Hematopoietic multipotent progenitor cell (in vitro differentiated cells): ENCODE data around the gene OLFML2A. TPM values are rescaled to one million over a fixed set of nuclear protein-coding genes. Genes with fewer than 3 reads are reported as not detected.
A peak's percentile ranks its signal among the peaks of the same experiment; 100 is the strongest.

Source experiments
- DNase-seq, 3 donors: peaks; one replicate each; pipeline ENCODE4 v3.0.0-alpha.2; 2011 to 2015; ENCODE audit warnings: low read depth in 2 of 3, low spot score in 2 of 3
- total RNA-seq: library from RNA; depleted of rRNA; stranded (reverse); fragments of >200 nt; gene quantifications from one replicate; pipeline ENCODE4 v1.2.3, GENCODE V29; 2012

Gene OLFML2A
- total RNA-seq, 1 donor, result 1.9 TPM

- DNase-seq, result no peak
Measured at GRCh38 chr9:124794902-124795491, 18.1 kb downstream of the OLFML2A start.

DNA sequence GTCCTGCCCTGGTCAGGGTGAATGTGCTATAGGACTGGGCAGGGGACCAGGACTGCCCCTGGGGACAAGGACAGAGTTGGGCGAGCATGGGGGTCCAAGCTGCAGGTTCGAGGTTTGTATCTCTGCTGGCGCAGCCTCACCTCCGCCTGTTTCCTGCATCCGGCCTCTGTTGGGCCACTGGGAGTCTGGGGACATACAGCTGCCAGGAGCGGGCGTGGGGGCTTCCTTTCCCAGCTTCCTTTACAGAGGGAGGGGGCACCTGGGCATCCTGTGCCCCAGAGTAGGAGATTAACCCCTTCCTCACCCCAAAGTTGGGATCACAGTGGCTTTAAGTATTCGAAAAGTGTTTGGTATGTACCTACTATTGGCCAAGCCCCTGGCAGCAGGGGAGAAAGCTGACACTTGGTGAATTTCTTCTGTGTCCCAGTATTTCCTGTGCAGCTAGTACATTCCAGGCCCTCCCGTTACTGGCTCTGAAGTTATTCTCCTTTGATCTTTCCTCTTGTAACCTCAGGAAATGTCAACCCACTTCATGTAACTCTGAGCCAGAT, 19.0 kb downstream of the OLFML2A start:
- DNase-seq, result no peak

DNA sequence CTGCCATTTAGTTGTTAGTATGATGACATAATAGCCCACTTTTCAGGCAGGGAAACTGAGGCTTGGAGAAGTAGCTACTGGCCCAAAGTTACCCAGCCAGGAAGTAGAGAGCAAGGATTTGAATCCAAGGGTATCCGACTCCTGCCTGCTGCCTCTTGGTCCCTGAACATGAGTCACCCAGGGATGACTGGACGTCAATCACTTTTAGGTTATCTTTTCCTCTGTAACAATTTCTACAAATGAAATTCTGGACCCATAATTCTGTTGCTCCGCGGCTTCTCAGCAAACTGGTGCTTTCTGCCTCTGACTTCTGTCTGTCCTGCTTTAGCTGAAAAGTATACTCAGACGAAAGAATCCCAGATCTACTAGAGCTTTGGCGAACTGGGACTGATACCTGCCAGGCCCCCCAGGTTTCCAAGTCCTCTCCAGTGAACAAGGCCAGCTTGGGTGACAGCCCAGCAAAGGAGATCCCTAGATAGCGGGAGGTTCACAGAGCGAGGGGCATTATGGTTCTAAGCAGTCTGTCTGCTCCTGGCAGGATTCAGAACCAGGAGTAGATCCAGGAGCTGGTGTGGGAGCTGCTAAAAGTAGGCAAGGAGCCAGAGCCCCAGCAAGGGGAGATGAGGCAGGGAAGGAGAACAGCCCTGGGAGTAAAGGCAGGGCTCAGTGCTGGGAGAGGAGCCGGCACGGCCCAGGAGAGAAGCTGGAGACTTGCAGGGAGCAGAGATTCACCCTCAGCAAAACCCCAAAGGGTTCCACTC, 20.6 kb downstream of the OLFML2A start:
- DNase-seq, result no peak

DNA sequence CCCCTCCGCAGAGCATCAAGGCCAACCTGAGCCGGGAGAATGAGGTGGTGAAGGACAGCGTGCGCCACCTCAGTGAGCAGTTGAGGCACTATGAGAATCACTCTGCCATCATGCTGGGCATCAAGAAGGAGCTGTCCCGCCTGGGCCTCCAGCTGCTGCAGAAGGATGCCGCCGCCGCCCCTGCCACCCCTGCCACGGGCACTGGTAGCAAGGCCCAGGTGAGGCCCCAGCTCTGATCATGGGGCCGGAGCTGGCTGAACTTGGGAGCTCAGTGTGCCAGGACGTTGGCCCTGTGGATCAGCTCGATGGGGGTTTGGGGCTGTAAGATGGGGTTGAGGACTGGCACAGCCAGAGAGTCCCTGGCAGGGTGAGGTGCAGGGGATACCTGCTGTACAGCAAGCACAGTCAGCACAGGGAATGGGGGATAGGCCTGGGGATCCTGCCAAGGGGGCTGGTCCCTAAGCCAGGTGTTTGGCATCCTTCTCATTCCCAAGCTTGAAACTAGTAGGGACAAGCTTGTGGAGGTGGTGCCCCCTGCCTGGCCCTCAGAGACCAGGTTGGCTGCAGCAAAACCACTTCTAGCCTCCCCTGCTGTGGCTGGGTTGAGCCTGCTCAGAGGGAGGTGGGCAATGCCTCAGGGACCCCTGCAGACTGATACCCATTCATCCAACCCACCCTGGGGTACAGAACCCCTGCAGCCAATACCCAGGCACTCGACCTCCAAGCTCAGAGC, 22.5 kb downstream of the OLFML2A start:
- no peak for DNase-seq

DNA sequence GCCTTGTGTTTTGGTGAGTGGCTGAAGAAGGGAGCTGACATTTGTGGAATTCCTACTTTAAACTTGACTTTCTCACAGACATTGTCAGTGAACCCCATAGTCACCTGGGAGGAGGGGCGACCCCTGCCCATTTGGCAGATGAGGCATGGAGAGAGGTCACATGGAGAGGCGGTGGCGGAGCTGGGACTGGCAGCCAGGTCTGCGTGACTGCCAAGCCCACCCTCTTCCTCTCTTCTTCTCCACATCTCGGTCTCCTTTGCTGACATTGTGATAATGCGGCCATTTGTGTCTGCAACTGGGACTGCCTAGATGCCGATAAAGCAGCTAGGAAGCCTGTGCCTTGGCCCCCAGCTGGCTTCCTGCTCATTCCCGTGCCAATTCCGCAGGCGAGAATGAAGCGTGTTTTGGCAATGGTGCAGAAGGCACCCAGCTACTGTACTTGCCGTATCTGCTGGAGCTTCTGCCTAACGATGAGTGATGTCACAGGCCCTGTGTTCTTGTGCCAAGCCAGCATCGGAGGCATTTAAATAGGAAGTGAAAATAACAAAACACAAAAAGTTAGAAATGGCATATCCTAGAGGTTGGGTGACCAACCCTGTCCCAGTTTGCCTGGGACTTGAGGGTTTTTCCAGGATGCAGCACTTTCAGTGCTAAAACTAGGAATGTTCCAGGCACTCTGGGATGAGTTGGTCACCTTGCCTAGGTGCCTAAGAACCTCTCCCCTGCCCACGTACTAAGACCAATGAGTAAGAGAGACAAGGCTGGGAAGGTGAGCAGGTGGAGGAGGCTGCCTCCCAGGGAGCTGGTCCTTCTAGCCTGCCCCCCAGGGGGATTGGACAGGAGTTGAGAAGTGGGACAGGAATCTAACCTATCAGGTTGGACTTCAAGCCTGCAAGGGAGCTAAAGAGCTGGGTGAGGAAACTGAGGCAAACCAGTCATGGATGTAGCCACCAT, 23.6 kb downstream of the OLFML2A start:
- peak in 2 of 3 donors; percentile 49 to 74 for DNase-seq

GRCh38 chr9:124801356-124801755, 24.4 kb downstream of the OLFML2A start:
- no peak for DNase-seq

DNA sequence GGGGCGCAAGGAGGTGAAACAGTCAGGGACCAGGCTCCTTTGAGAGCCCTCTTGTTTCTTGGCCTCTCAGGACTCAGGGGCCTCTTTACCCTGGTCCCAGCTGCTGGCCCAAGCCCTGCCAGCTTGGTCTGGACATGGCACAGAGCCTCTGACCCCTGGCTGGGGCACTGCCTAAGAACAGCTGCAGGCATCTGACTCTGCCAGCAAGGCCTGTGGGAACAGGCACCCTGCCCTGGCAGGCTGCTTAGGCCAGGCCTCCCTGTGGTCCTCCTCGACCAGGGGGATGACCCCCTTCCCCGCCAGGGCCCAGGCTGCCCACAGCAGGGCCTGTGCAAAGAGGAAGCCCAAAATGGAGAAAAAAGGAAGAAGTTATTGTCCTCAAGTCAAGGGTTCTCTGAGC, 25.5 kb downstream of the OLFML2A start:
- DNase-seq, result no peak

DNA sequence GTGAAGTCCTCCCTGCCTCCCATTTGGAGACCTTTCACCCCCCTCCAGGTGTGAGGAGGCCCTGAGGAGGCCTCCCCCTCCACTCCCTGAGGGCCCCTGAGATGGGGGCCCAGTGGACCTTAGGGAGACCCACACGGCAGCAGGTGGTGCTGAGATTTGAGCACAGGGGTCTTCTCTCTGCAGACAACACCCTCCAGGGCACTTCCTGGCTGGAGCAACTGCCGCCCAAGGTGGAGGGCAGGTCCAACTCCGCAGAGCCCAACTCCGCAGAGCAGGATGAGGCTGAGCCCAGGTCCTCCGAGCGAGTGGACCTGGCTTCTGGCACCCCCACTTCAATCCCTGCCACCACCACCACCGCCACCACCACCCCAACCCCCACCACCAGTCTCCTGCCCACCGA, 27.0 kb downstream of the OLFML2A start:
- no peak for DNase-seq

DNA sequence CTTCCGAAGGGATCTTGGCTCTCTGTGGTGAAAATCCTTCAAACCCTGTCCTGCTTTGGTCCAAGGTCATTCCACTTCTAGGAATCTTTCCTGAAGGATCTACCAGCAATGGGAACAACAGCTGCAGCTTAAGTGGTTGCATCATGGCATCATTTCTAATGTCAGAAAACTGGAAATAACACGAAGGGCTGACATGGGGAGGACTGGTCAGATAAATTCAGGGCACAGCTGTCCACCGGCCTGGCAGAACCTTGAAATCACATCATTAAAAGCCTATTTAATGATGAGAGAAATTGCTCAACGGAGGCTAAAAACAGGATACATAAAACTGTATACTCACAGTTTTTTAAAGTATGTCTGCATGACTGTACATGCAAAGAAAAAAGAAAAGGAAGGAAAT, 28.3 kb downstream of the OLFML2A start:
- DNase-seq, result no peak

DNA sequence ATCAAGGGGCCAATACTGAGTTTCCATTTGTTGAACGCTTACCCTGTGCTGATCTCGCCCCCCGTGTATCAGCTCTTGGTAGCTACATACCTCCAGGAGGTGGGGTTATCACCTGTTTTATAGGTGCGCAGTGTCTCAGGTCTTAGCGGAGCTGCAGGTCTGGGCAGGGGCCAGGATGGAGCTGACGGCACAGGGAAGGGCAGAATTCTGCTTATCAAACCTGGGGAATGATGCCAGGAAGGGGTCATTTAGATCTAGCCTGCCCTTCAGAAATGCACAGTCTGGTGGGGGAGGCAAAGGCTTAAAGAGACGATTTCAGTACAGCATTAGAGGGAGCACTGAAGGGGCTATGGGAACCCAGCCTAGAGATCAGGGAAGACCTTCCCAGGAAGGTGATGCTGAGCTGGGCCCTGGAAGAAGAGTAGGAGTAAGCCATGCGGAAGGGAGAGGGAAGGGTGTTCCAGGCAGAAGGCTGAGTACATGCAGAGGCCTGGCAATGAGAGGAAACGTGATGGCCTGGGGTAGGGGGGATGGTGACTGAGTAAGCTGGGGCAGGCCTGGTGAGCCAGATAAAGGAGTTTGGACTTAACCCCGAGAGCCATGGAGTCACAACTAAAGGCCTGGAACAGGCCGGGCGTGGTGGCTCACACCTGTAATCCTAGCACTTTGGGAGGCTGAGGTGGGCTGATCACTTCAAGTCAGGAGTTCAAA, 31.5 kb downstream of the OLFML2A start:
- DNase-seq, result no peak

GRCh38 chr9:124809211-124809610, 32.3 kb downstream of the OLFML2A start:
- DNase-seq, result no peak

DNA sequence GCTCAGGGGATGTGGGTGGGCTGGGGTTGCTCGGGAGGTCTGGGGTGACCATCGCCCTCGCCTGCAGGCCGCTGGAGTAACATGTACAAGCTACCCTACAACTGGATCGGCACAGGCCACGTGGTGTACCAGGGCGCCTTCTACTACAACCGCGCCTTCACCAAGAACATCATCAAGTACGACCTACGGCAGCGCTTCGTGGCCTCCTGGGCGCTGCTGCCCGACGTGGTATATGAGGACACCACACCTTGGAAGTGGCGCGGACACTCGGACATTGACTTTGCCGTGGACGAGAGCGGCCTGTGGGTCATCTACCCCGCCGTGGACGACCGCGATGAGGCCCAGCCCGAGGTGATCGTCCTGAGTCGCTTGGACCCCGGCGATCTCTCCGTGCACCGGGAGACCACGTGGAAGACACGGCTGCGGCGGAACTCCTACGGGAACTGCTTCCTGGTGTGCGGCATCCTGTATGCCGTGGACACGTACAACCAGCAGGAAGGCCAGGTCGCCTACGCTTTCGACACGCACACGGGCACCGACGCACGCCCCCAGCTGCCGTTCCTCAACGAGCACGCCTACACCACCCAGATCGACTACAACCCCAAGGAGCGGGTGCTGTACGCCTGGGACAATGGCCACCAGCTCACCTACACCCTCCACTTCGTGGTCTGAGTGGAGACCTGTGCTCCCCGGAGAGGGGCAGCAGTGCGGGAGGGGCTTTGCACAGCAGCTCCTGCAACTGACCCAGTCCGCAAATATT, 33.0 kb downstream of the OLFML2A start:
- DNase-seq, result no peak

DNA sequence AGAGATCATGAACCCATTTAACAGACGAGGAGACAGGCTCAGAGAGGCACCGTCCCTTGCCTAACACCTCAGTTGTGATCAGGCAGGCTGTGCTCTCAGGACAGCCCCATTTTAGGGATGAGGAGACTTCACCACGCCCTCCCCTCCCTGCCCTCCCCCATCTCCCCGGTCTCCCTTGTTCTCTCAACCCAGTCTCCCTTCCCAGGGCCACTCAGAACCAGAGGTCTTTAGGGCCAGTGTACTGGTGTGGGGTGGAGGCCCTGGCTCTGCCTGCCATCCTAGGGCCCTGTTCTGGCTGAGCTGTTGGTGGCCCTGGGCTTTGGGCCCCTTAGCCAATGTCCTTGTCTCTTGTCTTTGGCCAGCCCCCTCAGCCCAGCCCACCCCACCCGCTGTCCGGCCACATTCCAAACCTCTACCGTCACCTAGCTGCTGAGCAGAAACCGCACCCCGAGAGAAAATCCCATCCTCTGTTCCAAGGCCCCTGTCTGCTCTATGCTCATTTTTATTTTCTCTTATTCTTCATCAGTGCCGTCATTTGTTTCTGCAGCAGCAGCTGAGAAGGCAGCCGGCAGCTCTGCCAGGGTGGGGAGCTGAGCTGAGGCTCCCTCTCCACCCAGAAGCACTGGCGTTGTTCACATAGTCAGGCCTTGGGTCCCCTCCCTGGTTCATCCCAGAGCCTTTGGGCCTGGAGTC, 33.9 kb downstream of the OLFML2A start:
- no peak for DNase-seq

GRCh38 chr9:124812441-124812876, 35.5 kb downstream of the OLFML2A start:
- peak in 2 of 3 donors; percentile 36 to 48 for DNase-seq

GRCh38 chr9:124813041-124813440, 36.1 kb downstream of the OLFML2A start:
- DNase-seq, result no peak

GRCh38 chr9:124813501-124814163, 36.7 kb downstream of the OLFML2A start:
- DNase-seq, result no peak

GRCh38 chr9:124814164-124814535, 37.2 kb downstream of the OLFML2A start:
- no peak for DNase-seq

DNA sequence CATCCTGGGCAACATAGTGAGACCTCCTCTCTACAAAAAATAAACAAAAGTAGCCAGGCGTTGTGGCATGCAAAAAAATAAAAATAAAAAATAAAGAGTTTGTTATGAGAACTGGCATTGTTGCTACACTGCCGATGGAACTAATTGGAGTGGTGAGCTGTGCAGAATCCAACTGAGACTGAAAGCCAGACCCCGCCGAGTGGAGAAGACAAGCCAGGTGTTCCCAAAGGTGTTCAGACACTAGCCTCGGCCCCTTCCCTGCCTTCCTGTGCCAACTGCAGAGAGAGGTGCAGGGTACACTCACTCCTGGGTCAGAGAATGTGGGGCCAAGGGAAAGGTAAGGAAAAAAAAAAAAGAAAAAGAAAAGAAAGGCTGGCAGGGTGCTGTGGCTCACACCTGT, 38.7 kb downstream of the OLFML2A start:
- no peak for DNase-seq
